ENCODE measurements around the gene PFN3. TPM values are rescaled to one million over a fixed set of nuclear protein-coding genes. Genes with fewer than 3 reads are reported as not detected.

The PFN3 gene
- total RNA-seq (not detected), polyA plus RNA-seq (not detected)

- Histone ChIP-seq H3K4me3 (ENCODE audit: low read depth, low read length) (no peak within 1 kb of the TSS), H3K27ac (ENCODE audit: low read depth) (no peak within 1 kb of the TSS), H3K36me3 (ENCODE audit: insufficient read depth) (no peaks in the 10 kb centered on the region), H3K4me1 (ENCODE audit: insufficient read depth) (no peaks in the 10 kb centered on the region)
- DNase-seq (ENCODE audit: extremely low spot score): no peak
- WGBS: 11% methylated on average over 92 of the region's 92 CpGs
These were observed at the start of gene PFN3 for GRCh38 chr5:177399997-177400868. PFN3 (minus strand) TSS chr5:177400661; CDS start chr5:177400576, 85 bp downstream.

GRCh38 chr5:177449140-177450061 lies 48.9 kb upstream of the PFN3 start:
- Histone ChIP-seq H3K36me3 (ENCODE audit: insufficient read depth) (no peaks in the 10 kb centered on the region), H3K4me1 (ENCODE audit: insufficient read depth) (no peaks in the 10 kb centered on the region), H3K27ac (ENCODE audit: low read depth) (no peak overlapping the region), H3K4me3 (ENCODE audit: low read depth, low read length) (no peak overlapping the region)
- no peak for DNase-seq (ENCODE audit: extremely low spot score)
- WGBS: 92% methylated on average over 18 of the region's 18 CpGs

- Histone ChIP-seq H3K4me1 (ENCODE audit: insufficient read depth) (no peaks in the 10 kb centered on the region), H3K4me3 (ENCODE audit: low read depth, low read length) (no peak overlapping the region), H3K36me3 (ENCODE audit: insufficient read depth) (no peaks in the 10 kb centered on the region), H3K27ac (ENCODE audit: low read depth) (no peak overlapping the region)
- DNase-seq (ENCODE audit: extremely low spot score): no peak
- WGBS: 85% methylated on average over 6 of the region's 6 CpGs
These were observed 47.9 kb upstream of the PFN3 start for GRCh38 chr5:177448244-177448950.

GRCh38 chr5:177447611-177448243 lies 47.3 kb upstream of the PFN3 start:
- H3K27ac ChIP-seq (ENCODE audit: low read depth): no peak overlapping the region
- WGBS: 24% methylated on average over 23 of the region's 23 CpGs
- DNase-seq (ENCODE audit: extremely low spot score): no peak
- no peaks in the 10 kb centered on the region for H3K4me1 ChIP-seq (ENCODE audit: insufficient read depth)
- H3K36me3 ChIP-seq (ENCODE audit: insufficient read depth): no peaks in the 10 kb centered on the region
- H3K4me3 ChIP-seq (ENCODE audit: low read depth, low read length): peak overlapping the region; percentile 54

- no peak for DNase-seq (ENCODE audit: extremely low spot score)
- Histone ChIP-seq H3K4me3 (ENCODE audit: low read depth, low read length) (peak overlapping the region; percentile 54), H3K27ac (ENCODE audit: low read depth) (no peak overlapping the region), H3K36me3 (ENCODE audit: insufficient read depth) (no peaks in the 10 kb centered on the region), H3K4me1 (ENCODE audit: insufficient read depth) (no peaks in the 10 kb centered on the region)
- under 1% methylated on average over 48 of the region's 52 CpGs for WGBS
These were observed 46.7 kb upstream of the PFN3 start for GRCh38 chr5:177447066-177447610.

- Histone ChIP-seq H3K4me3 (ENCODE audit: low read depth, low read length) (peak within 1 kb of the TSS; percentile 54), H3K4me1 (ENCODE audit: insufficient read depth) (no peaks in the 10 kb centered on the region), H3K36me3 (ENCODE audit: insufficient read depth) (no peaks in the 10 kb centered on the region), H3K27ac (ENCODE audit: low read depth) (no peak within 1 kb of the TSS)
- WGBS: under 1% methylated on average over 89 of the region's 89 CpGs
- no peak for DNase-seq (ENCODE audit: extremely low spot score)
These were observed 46.0 kb upstream of the PFN3 start, which contains the start of gene PRR7 for GRCh38 chr5:177446200-177447065. PRR7 (plus strand) TSS chr5:177446814; CDS start chr5:177455068, 8,254 bp downstream.

GRCh38 chr5:177445917-177446199 lies 45.4 kb upstream of the PFN3 start:
- 2% methylated on average over 8 of the region's 8 CpGs for WGBS
- Histone ChIP-seq H3K4me1 (ENCODE audit: insufficient read depth) (no peaks in the 10 kb centered on the region), H3K36me3 (ENCODE audit: insufficient read depth) (no peaks in the 10 kb centered on the region), H3K4me3 (ENCODE audit: low read depth, low read length) (no peak overlapping the region), H3K27ac (ENCODE audit: low read depth) (no peak overlapping the region)
- no peak for DNase-seq (ENCODE audit: extremely low spot score)

- H3K4me1 ChIP-seq (ENCODE audit: insufficient read depth): no peaks in the 10 kb centered on the region
- no peak overlapping the region for H3K4me3 ChIP-seq (ENCODE audit: low read depth, low read length)
- H3K36me3 ChIP-seq (ENCODE audit: insufficient read depth): no peaks in the 10 kb centered on the region
- DNase-seq (ENCODE audit: extremely low spot score): no peak
- H3K27ac ChIP-seq (ENCODE audit: low read depth): no peak overlapping the region
- 53% methylated on average over 10 of the region's 10 CpGs for WGBS
These were observed 44.8 kb upstream of the PFN3 start for GRCh38 chr5:177445052-177445916.

GRCh38 chr5:177444106-177445051 lies 43.9 kb upstream of the PFN3 start:
- Histone ChIP-seq H3K4me3 (ENCODE audit: low read depth, low read length) (no peak overlapping the region), H3K4me1 (ENCODE audit: insufficient read depth) (no peaks in the 10 kb centered on the region), H3K27ac (ENCODE audit: low read depth) (no peak overlapping the region), H3K36me3 (ENCODE audit: insufficient read depth) (no peaks in the 10 kb centered on the region)
- DNase-seq (ENCODE audit: extremely low spot score): no peak
- WGBS: 65% methylated on average over 7 of the region's 7 CpGs

GRCh38 chr5:177443144-177443983 lies 42.9 kb upstream of the PFN3 start:
- 82% methylated on average over 15 of the region's 15 CpGs for WGBS
- Histone ChIP-seq H3K4me3 (ENCODE audit: low read depth, low read length) (no peak overlapping the region), H3K36me3 (ENCODE audit: insufficient read depth) (no peaks in the 10 kb centered on the region), H3K27ac (ENCODE audit: low read depth) (no peak overlapping the region), H3K4me1 (ENCODE audit: insufficient read depth) (no peaks in the 10 kb centered on the region)
- DNase-seq (ENCODE audit: extremely low spot score): no peak

Measured in urinary bladder (tissue), 4 donors.